Neural cell (in vitro differentiated cells): Measurements from ENCODE around the gene FHIT. TPM values are rescaled to one million over a fixed set of nuclear protein-coding genes. Genes with fewer than 3 reads are reported as not detected.

Experiments used
- H2AFZ ChIP-seq: fragments of 200-600, 300-800 bp; sonication (generic), shearing (Covaris generic); 2 replicates; pipeline ENCODE4 v1.6.0; 2014; ENCODE audit warnings: low read depth, mild to moderate bottlenecking, antibody characterized with exemption, low read length, moderate library complexity
- H3F3A ChIP-seq: fragments of 200-600 bp; shearing (Covaris generic); 2 replicates; pipeline ENCODE4 v1.6.1; 2016; ENCODE audit warnings: mild to moderate bottlenecking, moderate library complexity, mixed read lengths, antibody characterized with exemption, low read length; ENCODE audit not compliant: insufficient read depth, poor library complexity, severe bottlenecking
- H3K27ac ChIP-seq: fragments of 200-600, 300-800 bp; sonication (generic), shearing (Covaris generic); 2 replicates; pipeline ENCODE4 v1.5.1; 2014; ENCODE audit warnings: mild to moderate bottlenecking, low read length, moderate library complexity
- H3K27me3 ChIP-seq: fragments of 300-800, 200-600 bp; sonication (generic), shearing (Covaris generic); 2 replicates; pipeline ENCODE4 v1.6.0; 2014; ENCODE audit warnings: mild to moderate bottlenecking, low read depth, low read length, moderate library complexity; ENCODE audit not compliant: insufficient read depth
- H3K36me3 ChIP-seq: fragments of 300-800, 200-600 bp; sonication (generic), shearing (Covaris generic); 2 replicates; pipeline ENCODE4 v1.5.1; 2014; ENCODE audit warnings: mild to moderate bottlenecking, antibody characterized with exemption, low read length, moderate library complexity; ENCODE audit not compliant: insufficient read depth
- H3K4me2 ChIP-seq: fragments of 300-800, 200-600 bp; sonication (generic), shearing (Covaris generic); 2 replicates; pipeline ENCODE4 v1.6.0; 2014; ENCODE audit warnings: mild to moderate bottlenecking, low read length
- H3K4me3 ChIP-seq: fragments of 300-800, 200-600 bp; sonication (generic), shearing (Covaris generic); 2 replicates; pipeline ENCODE4 v1.5.1; 2014; ENCODE audit warnings: mild to moderate bottlenecking, low read length, moderate library complexity
- H3K79me2 ChIP-seq: fragments of 200-600 bp; shearing (Covaris generic); replicated peaks from 2 replicates; pipeline ENCODE4 v1.6.0; 2014; ENCODE audit warnings: mild to moderate bottlenecking, low read length, moderate library complexity; ENCODE audit not compliant: insufficient read depth
- H3K9ac ChIP-seq: fragments of 300-800, 200-600 bp; sonication (generic), shearing (Covaris generic); 2 replicates; pipeline ENCODE4 v1.6.1; 2016; ENCODE audit warnings: mild to moderate bottlenecking, low read length, mixed read lengths
- H3K9me2 ChIP-seq: fragments of 200-600 bp; shearing (Covaris generic); 2 replicates; pipeline ENCODE4 v1.6.1; 2016; ENCODE audit warnings: mild to moderate bottlenecking, low read length, mixed read lengths; ENCODE audit not compliant: insufficient read depth
- H3K9me3 ChIP-seq: fragments of 200-600, 300-800 bp; sonication (generic), shearing (Covaris generic); 2 replicates; pipeline ENCODE4 v1.6.1; 2016; ENCODE audit warnings: mild to moderate bottlenecking, mixed run types, low read length, moderate library complexity, mixed read lengths
- H4K20me1 ChIP-seq: fragments of 200-600 bp; shearing (Covaris generic); 2 replicates; pipeline ENCODE4 v1.6.1; 2016; ENCODE audit warnings: mild to moderate bottlenecking, mixed run types; ENCODE audit not compliant: insufficient read depth
- CTCF ChIP-seq: fragments of 450-650 bp; IDR thresholded peaks from 2 replicates; pipeline ENCODE4 v1.5.1; 2014; ENCODE audit warnings: antibody characterized with exemption, mild to moderate bottlenecking, moderate library complexity; ENCODE audit not compliant: poor library complexity, severe bottlenecking
- EP300 ChIP-seq: fragments of 450-650 bp; conservative IDR thresholded peaks from 2 replicates; pipeline ENCODE4 v1.6.1; 2014; ENCODE audit warnings: antibody characterized with exemption, mild to moderate bottlenecking, moderate library complexity; ENCODE audit not compliant: poor library complexity, severe bottlenecking
- EZH2 ChIP-seq: fragments of 200-600, 300-800 bp; shearing (Covaris generic), sonication (generic); IDR thresholded peaks from 2 replicates; pipeline ENCODE4 v1.6.1; 2014; ENCODE audit warnings: antibody characterized with exemption, low read length, borderline replicate concordance, mild to moderate bottlenecking; ENCODE audit not compliant: insufficient read depth, poor library complexity, severe bottlenecking
- MXI1 ChIP-seq: fragments of 450-650 bp; conservative IDR thresholded peaks from 2 replicates; pipeline ENCODE4 v1.6.1; 2014; ENCODE audit warnings: antibody characterized with exemption, mild to moderate bottlenecking; ENCODE audit not compliant: poor library complexity, severe bottlenecking
- POLR2AphosphoS5 ChIP-seq: IDR thresholded peaks from 2 replicates; pipeline ENCODE4 v1.6.1; 2012
- RAD21 ChIP-seq: fragments of 450-650 bp; conservative IDR thresholded peaks from 2 replicates; pipeline ENCODE4 v1.6.1; 2014; ENCODE audit warnings: antibody characterized with exemption, mild to moderate bottlenecking, moderate library complexity
- REST ChIP-seq: IDR thresholded peaks from 2 replicates; pipeline ENCODE4 v1.6.1; 2012; ENCODE audit warnings: borderline replicate concordance
- SMC3 ChIP-seq: fragments of 450-650 bp; conservative IDR thresholded peaks from 2 replicates; pipeline ENCODE4 v1.6.1; 2014; ENCODE audit warnings: antibody characterized with exemption, mild to moderate bottlenecking, moderate library complexity; ENCODE audit not compliant: poor library complexity
- TAF1 ChIP-seq: IDR thresholded peaks from 2 replicates; pipeline ENCODE4 v1.6.1; 2012; ENCODE audit warnings: low read depth
- polyA plus RNA-seq: library from polyadenylated mRNA; depleted of rRNA; stranded (reverse); fragments of >200 nt; gene quantifications from 2 replicates; pipeline ENCODE4 v1.2.3, GENCODE V29; 2014

Gene FHIT
- polyA plus RNA-seq, 1 donor from 2014 or later, result not detected

GRCh38 chr3:60758831-60759230, 492.4 kb downstream of the FHIT start:
- no peak for TF ChIP-seq POLR2AphosphoS5
- H3K4me3 ChIP-seq, result no peak overlapping the region
- H3K9me2 ChIP-seq, result no peaks in the 10 kb centered on the region
- no peak overlapping the region for H3K4me2 ChIP-seq
- H3K9ac ChIP-seq, result no peak overlapping the region
- H3K27ac ChIP-seq, result no peak overlapping the region
- H3F3A ChIP-seq, result no peaks in the 10 kb centered on the region
- no peaks in the 10 kb centered on the region for H4K20me1 ChIP-seq
- no peak overlapping the region for H2AFZ ChIP-seq
- no peaks in the 10 kb centered on the region for H3K36me3 ChIP-seq
- H3K79me2 ChIP-seq, result no peaks in the 10 kb centered on the region
- no peaks in the 10 kb centered on the region for H3K9me3 ChIP-seq
- H3K27me3 ChIP-seq, result no peaks in the 10 kb centered on the region

- H3F3A ChIP-seq, result no peaks in the 10 kb centered on the region
- H3K9me2 ChIP-seq, result no peaks in the 10 kb centered on the region
- H3K27ac ChIP-seq, result no peak overlapping the region
- no peaks in the 10 kb centered on the region for H3K27me3 ChIP-seq
- H2AFZ ChIP-seq, result no peak overlapping the region
- no peaks in the 10 kb centered on the region for H3K36me3 ChIP-seq
- H3K9me3 ChIP-seq, result no peaks in the 10 kb centered on the region
- no peak overlapping the region for H3K4me3 ChIP-seq
- TF ChIP-seq SMC3 (no peak), RAD21 (no peak), EP300 (no peak), EZH2 (no peak), TAF1 (no peak), MXI1 (no peak), CTCF (no peak)
- H3K79me2 ChIP-seq, result no peaks in the 10 kb centered on the region
- no peak overlapping the region for H3K9ac ChIP-seq
- no peaks in the 10 kb centered on the region for H4K20me1 ChIP-seq
- H3K4me2 ChIP-seq, result no peak overlapping the region
These were observed 493.1 kb downstream of the FHIT start for GRCh38 chr3:60758171-60758570.

- no peak overlapping the region for H3K4me3 ChIP-seq
- H3K9me2 ChIP-seq, result no peaks in the 10 kb centered on the region
- H3K79me2 ChIP-seq, result no peaks in the 10 kb centered on the region
- no peaks in the 10 kb centered on the region for H3F3A ChIP-seq
- H3K9me3 ChIP-seq, result no peaks in the 10 kb centered on the region
- H3K9ac ChIP-seq, result no peak overlapping the region
- TF ChIP-seq MXI1 (no peak), EZH2 (no peak), SMC3 (no peak), REST (no peak), TAF1 (no peak), CTCF (no peak), RAD21 (no peak), POLR2AphosphoS5 (no peak), EP300 (no peak)
- H3K4me2 ChIP-seq, result no peak overlapping the region
- H4K20me1 ChIP-seq, result no peaks in the 10 kb centered on the region
- no peak overlapping the region for H2AFZ ChIP-seq
- no peaks in the 10 kb centered on the region for H3K36me3 ChIP-seq
- H3K27me3 ChIP-seq, result no peaks in the 10 kb centered on the region
- H3K27ac ChIP-seq, result no peak overlapping the region
These were observed 493.5 kb downstream of the FHIT start for GRCh38 chr3:60757724-60758123.
